Measurements from ENCODE around the gene RNF151.
"Not testable (repeated sequence)": the region's sequence is repeated elsewhere in the genome, so short reads cannot be mapped to it uniquely, and the experiment has no call there.

DNA sequence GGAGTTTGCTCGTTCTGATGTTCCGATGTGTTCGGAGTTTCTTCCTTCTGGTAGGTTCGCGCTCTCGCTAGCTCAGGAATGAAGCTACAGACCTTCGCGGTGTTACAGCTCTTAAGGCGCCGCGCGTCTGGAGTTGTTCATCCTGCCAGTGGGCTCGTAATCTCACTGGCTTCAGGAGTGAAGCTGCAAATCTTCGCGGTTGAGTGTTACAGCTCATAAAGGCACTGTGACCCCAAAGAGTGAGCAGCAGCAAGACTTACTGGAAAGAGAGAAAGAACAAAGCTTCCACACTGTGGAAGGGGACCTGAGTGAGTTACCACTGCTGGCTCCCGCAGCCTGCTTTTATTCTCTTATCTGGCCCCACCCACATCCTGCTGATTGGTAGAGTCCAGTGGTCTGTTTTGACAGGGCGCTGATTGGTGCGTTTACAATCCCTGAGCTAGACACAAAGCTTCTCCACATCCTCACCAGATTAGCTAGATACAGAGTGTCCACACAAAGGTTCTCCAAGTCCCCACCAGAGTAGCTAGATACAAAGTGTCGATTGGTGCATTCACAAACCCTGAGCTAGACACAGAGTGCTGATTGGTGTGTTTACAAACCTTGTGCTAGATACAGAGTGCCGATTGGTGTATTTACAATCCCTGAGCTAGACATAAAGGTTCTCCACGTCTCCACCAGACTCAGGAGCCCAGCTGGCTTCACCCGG is 9.1 kb upstream of the RNF151 start:
- TF ChIP-seq, protein P1, sequence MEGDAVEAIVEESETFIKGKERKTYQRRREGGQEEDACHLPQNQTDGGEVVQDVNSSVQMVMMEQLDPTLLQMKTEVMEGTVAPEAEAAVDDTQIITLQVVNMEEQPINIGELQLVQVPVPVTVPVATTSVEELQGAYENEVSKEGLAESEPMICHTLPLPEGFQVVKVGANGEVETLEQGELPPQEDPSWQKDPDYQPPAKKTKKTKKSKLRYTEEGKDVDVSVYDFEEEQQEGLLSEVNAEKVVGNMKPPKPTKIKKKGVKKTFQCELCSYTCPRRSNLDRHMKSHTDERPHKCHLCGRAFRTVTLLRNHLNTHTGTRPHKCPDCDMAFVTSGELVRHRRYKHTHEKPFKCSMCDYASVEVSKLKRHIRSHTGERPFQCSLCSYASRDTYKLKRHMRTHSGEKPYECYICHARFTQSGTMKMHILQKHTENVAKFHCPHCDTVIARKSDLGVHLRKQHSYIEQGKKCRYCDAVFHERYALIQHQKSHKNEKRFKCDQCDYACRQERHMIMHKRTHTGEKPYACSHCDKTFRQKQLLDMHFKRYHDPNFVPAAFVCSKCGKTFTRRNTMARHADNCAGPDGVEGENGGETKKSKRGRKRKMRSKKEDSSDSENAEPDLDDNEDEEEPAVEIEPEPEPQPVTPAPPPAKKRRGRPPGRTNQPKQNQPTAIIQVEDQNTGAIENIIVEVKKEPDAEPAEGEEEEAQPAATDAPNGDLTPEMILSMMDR (IDR thresholded peaks at IDR 0.05), result not testable (repeated sequence)
- not testable (repeated sequence) for TF ChIP-seq EP300, POLR2A (IDR thresholded peaks at IDR 0.05)
